Placental epithelial cell (primary cell): Measurements from ENCODE around the gene OTX2. TPM values are rescaled to one million over a fixed set of nuclear protein-coding genes. Genes with fewer than 3 reads are reported as not detected.

Experiments used
- small RNA-seq: library from RNA; depleted of rRNA; stranded (forward); fragments of <200 nt; gene quantifications from one replicate; pipeline ENCODE3, GENCODE V24; 2012
- total RNA-seq: library from RNA; depleted of rRNA; stranded (reverse); fragments of >200 nt; gene quantifications from 2 replicates; pipeline ENCODE4 v1.2.3, GENCODE V29; 2012

OTX2 gene
- not detected in 2 replicates for total RNA-seq

DNA sequence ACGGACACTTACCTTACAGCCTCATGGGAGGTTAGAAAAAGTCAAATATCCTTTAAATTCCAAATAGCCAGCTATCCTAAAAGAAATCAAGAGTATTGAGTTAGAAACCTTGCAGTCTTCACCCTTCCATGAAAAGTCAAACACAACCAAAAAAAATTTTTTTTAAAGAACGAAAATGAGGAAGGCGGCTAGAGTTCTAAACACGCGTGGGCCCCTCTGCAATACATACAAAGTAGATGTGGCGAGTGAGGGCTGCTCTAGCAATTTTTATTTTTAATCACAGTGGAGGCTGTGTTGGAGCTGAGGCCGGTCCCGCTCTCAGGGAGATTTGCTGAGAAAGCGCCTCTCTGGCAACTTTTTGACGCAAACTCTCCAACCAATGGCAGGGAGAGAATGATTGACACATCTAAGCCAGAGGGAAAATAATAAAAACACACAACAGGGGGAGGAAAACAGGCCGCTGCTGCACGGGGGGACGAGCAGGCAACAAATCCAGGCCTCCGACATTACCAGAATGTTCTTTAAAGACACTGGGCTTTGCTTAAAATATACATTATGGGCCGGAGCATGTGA, at the start of gene OTX2:
TSS of gene OTX2 (minus strand) at position 333 of the 573 bp plus-strand sequence. CDS start 5,023 bp downstream, outside the sequence.

Small RNA genes within 50 kb of the gene (small RNA-seq; reads per million reads assigned to genes)
- gene RN7SL461P (not detected), gene RNU6-1204P (not detected)

Other genes with a start within 250 kb of the OTX2 start
- gene TMEM260, start 230.7 kb downstream of the OTX2 start, total RNA-seq, result 16.5 and 17.0 TPM in 2 replicates